Measurements from ENCODE around the gene PTPRA.
A peak's percentile ranks its signal among the peaks of the same experiment; 100 is the strongest.

The PTPRA gene

GRCh38 chr20:2942439-2942838 is 69.2 kb downstream of the PTPRA start:
- DNase-seq, result no peak

- no peak for DNase-seq
Observed at GRCh38 chr20:2946988-2947961, 74.0 kb downstream of the PTPRA start.

DNA sequence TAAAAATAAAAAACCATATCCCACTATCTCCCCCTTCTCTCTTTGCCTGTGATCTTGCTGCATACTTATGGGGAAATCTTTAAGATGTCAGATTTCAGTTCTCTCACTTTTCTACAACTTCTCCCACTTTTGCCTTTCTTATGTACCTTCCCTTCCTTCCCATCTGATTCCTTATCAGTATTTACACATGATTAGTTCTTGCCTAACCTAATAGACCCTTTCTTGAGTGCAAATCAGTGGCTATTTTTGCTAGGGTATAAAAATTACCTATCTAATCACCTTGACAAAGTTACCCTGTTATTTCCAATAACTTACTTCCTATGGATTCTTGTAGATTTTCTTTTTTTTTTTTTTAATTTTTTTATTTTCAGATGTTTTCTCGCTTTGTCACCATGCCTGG is 75.7 kb downstream of the PTPRA start:
- no peak for DNase-seq

GRCh38 chr20:2952766-2953165 is 79.5 kb downstream of the PTPRA start:
- DNase-seq, result no peak

- no peak for DNase-seq
Observed at GRCh38 chr20:2955257-2955970, 82.1 kb downstream of the PTPRA start.

GRCh38 chr20:2956480-2956879 is 83.2 kb downstream of the PTPRA start:
- DNase-seq, result no peak

- DNase-seq, result no peak
Observed at GRCh38 chr20:2967841-2968240, 94.6 kb downstream of the PTPRA start.

- no peak for DNase-seq
Observed at GRCh38 chr20:2972126-2972525, 98.8 kb downstream of the PTPRA start.

- no peak for DNase-seq
Observed at GRCh38 chr20:2973574-2973973, 100.3 kb downstream of the PTPRA start.

DNA sequence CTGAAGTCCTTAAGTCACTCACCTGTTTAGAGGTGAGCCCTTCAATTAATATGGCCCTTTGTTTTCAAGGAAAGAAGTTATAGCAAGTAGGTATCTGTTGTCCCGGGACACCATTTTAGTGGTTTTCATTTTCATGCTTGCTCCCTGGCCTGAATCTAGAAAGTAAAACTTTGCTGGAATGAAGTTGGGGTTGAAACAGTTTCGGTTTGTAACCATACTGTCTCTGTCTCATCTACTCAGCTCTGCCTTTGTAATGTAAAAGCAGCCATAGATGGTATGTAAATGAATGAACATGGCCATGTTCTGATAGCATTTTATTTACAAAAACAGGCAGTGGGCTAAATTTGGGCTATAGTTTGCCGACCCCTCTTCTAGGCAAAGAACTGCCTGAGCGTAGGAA is 105.2 kb downstream of the PTPRA start:
- DNase-seq, result no peak

- no peak for DNase-seq
Observed at GRCh38 chr20:2981646-2982045, 108.4 kb downstream of the PTPRA start.

DNA sequence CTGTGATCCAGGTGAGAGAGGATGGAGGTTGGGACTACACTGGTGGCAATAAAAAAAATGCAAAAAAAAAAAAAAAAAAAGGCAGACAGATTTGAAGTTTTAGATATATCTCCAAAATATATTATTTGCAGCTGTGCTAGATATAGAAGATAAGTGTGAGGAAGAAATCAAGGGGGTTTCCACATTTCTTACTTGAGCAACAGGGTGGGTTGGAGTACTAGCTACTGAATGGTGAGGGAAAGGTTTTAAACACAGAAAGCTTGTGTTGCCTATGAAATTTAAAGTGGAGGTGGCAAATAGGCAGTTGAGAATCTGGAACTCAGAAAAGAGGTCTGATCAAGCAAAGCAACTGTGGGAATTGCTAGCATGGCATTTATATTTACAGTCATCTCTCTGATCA is 110.2 kb downstream of the PTPRA start:
- DNase-seq, result peak in 1 of 2 donors; percentile 2

DNA sequence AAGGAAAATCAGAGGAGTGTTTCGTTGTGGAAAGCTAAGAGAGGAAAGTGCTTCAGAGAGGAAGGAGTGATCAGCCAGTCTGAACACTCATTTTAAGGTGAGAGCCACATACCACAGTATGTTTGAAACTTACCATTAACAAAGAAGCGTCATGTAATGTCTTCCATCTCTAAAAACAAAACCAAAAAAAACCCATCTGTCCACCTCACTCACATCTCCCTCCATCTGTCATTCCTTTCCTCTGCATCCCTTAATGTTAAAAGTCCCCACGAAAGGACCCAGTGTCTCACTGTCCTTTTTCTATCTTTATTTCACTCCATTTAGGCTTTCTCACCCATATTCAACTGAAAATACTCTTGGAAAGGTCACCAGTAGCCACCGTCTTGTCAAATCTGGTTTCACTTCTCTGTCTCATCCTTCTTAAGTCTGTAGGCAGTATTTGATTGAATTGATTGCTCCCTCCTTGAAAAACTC is 110.8 kb downstream of the PTPRA start:
- peak in 1 of 2 donors; percentile 5 for DNase-seq

DNA sequence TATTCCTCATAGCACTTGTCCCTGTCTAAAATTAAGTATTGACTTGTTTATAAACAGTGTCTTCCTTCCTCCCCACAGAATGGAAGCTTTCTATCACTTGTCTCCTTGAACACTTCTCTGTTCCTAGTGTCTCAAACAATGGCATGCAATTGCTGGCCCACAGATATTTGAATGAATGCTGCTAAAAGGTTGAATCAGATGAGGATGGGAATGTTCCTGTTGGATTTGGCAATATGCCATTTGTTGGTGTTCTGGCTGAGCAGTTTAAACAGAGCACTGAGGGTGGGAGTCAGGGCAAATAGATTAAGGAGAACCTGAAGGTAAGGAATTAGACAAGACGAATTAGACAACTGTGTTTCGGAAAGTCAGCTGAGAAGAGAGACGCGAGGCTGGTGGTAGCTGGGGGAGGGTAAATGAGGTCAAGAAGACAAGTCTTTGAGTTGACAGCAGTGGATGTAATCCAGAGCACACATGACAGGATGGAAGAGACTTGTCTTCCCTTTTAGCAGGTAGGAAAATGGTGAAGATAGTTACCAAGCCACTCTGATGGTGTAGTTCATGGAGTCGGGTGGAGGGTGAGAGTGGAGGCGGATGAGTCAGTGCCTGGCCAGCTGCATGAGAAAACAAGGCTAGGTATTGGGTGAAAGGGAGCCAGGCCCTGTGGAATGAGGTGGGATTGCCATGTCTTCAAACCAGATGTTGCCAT is 111.8 kb downstream of the PTPRA start:
- DNase-seq, result no peak

- peak in 1 of 2 donors; percentile 44 for DNase-seq
Observed at GRCh38 chr20:2986466-2986865, 113.2 kb downstream of the PTPRA start.

GRCh38 chr20:2987861-2988260 is 114.6 kb downstream of the PTPRA start:
- DNase-seq, result no peak

DNA sequence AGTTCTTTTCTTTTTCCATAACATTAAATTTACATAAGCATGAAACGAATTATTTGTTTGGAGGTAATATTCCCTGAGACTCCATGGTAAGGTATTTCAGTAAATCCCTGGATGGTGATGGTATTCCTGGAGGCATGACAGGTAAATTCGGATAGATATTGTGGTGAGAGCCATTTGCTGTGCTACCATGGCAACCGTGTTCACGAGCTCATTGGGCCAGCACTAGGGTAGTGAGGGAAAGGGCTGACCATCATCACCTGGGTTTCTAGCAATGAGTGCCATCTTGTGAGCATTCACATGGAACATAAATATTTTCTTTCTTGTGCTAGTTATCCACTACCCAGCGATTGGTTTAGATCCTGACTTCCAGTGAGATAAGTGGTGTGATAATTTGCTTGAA is 118.3 kb downstream of the PTPRA start:
- DNase-seq, result no peak

GRCh38 chr20:2993250-2993649 is 120.0 kb downstream of the PTPRA start:
- DNase-seq, result no peak

DNA sequence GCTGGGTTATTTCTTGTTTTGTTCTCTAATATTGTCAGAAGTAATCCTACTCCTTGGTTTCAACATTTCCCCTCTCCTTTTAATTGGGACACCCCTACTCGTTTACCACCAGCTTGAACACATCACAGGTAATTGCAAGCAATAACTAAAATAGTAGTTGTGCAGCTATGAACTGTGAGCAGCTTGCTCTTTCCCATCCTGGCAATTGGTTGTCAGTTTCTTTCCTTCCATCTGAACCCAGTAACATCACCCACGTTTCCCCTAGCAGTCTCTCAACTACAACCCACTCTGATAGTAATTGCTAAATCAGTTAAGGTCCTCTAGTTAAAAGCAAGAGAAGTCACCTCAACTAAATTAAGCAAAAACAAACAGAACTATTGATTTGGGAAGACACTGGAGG is 122.5 kb downstream of the PTPRA start:
- DNase-seq, result no peak

- DNase-seq, result no peak
Observed at GRCh38 chr20:2998728-2999127, 125.4 kb downstream of the PTPRA start.

DNA sequence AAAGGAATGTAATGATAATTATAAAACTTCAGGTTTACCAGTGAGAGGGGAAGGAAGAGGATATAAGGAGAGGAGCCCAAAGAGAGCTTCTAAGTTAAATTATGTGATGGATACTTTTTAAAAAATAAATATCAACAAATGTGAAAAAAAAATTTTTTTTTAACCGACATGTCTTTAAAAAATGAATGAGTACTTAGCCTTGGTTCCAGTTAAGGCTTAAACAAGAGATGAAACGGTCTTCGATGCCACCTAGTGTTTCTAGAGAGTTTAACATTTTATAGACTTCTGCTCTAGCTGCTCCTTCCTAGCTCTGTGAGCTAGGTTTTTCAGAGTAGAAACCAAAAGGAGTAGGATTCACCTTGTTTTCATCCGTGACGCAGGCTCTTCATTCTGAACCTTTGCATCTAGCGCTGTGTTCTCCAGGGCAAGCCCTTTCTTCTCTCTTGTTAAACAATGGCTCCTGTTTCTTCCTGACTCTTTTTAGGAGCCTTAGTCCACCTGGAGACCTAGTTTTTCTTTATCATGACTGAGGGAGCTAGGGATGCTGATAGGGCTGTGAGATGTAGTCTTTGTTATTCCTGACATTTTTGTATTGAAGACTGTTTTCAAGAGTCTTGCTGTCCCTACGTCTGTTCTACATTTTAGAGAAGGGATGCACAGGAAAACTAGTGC is 127.7 kb downstream of the PTPRA start:
- peak in 1 of 2 donors; percentile 51 for DNase-seq

GRCh38 chr20:3003416-3003815 is 130.1 kb downstream of the PTPRA start:
- DNase-seq, result no peak
